ENCODE data around the gene DAND5. TPM values are rescaled to one million over a fixed set of nuclear protein-coding genes. Genes with fewer than 3 reads are reported as not detected.
A peak's percentile ranks its signal among the peaks of the same experiment; 100 is the strongest.
"Not testable (repeated sequence)": the region's sequence is repeated elsewhere in the genome, so short reads cannot be mapped to it uniquely, and the experiment has no call there.

DAND5 gene
- total RNA-seq, 2 experiments from 2014 or later: 0.21 to 0.26 TPM

DNA sequence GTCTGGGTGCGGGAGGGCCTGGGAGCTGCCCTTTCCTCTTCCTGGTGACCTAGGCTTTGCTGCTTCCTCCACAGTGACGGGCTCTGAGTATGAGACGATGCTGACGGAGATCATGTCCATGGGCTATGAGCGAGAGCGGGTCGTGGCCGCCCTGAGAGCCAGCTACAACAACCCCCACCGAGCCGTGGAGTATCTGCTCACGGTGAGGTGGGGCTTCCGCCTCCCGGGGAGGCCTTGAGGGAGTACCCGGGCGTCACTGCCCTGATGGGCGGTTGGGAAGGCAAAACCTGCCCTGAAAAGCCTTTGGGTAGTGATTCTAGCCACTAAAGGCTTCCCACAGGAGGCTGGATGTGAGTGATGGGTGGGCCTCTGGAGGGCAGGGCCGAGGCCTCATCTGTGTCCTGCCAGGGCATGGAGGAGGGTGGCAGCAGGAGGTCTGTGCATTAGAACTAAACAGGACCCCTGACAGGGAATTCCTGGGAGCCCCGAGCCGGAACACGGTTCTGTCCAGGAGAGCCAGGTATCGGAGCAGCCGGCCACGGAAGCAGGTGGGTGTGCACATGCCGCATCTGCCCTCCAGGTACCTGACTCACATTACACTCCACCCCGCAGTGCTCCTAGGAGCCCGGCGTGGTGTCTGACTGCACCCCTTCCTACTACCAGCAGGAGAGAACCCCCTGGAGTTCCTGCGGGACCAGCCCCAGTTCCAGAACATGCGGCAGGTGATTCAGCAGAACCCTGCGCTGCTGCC is 20.6 kb upstream of the DAND5 start:
- no peaks in the 10 kb centered on the region for H3K9me3 Mint-ChIP-seq (ENCODE audit: low read depth)
- H3K36me3 Mint-ChIP-seq: peaks cover 59% of the 10 kb centered on the region
- no peak overlapping the region for H3K4me3 Mint-ChIP-seq
- no peak overlapping the region for H3K27ac Mint-ChIP-seq
- CTCF ChIA-PET: interaction anchor here (1.1 to 2.3 kb wide), 3 partner anchors 8 to 17 kb away, joined by 3 to 13 read pairs (median 5); partner anchors contain the start of gene GADD45GIP1
- DNase-seq (no peak), ATAC-seq (no peak)
- no peaks in the 10 kb centered on the region for H3K27me3 Mint-ChIP-seq
- H3K4me1 Mint-ChIP-seq: peaks cover 53% of the 10 kb centered on the region

GRCh38 chr19:12949363-12950283 is 19.8 kb upstream of the DAND5 start:
- no peak for ATAC-seq

GRCh38 chr19:12952050-12952449 is 17.3 kb upstream of the DAND5 start:
- H3K27me3 Mint-ChIP-seq; H3K27ac Mint-ChIP-seq; H3K4me3 Mint-ChIP-seq; CTCF ChIA-PET; ATAC-seq; DNase-seq; H3K9me3 Mint-ChIP-seq (ENCODE audit: low read depth): not testable (repeated sequence)
- H3K36me3 Mint-ChIP-seq: peaks cover 43% of the 10 kb centered on the region
- H3K4me1 Mint-ChIP-seq: peaks cover 58% of the 10 kb centered on the region

More at GRCh38 chr19:12949363-12950283, 19.8 kb upstream of the DAND5 start:
- CTCF ChIA-PET: interaction anchor here (0.7 to 2.3 kb wide), 3 partner anchors 16 to 112 kb away, joined by 3 to 13 read pairs (median 3); no protein-coding TSS in a partner anchor
- H3K4me1 Mint-ChIP-seq: peaks cover 55% of the 10 kb centered on the region
- peaks cover 56% of the 10 kb centered on the region for H3K36me3 Mint-ChIP-seq
- no peak overlapping the region for H3K4me3 Mint-ChIP-seq
- peak overlapping the region; percentile 74 for H3K27ac Mint-ChIP-seq
- no peaks in the 10 kb centered on the region for H3K27me3 Mint-ChIP-seq
- DNase-seq: no peak
- no peaks in the 10 kb centered on the region for H3K9me3 Mint-ChIP-seq (ENCODE audit: low read depth)

- CTCF ChIA-PET: interaction anchor here (2.2 to 5.2 kb wide), 2 partner anchors 12 to 70 kb away, joined by 9 to 56 read pairs; partner anchors contain the start of gene DNASE2
- Mint-ChIP-seq H3K9me3 (ENCODE audit: low read depth) (no peaks in the 10 kb centered on the region), H3K4me1 (peaks cover 55% of the 10 kb centered on the region), H3K27ac (peak overlapping the region; percentile 19), H3K36me3 (peaks cover 42% of the 10 kb centered on the region), H3K4me3 (no peak overlapping the region), H3K27me3 (no peaks in the 10 kb centered on the region)
- ATAC-seq (no peak), DNase-seq (no peak)
These were observed 16.8 kb upstream of the DAND5 start for GRCh38 chr19:12952488-12953137.

GRCh38 chr19:12953138-12953798 is 16.1 kb upstream of the DAND5 start:
- no peaks in the 10 kb centered on the region for H3K27me3 Mint-ChIP-seq

DNA sequence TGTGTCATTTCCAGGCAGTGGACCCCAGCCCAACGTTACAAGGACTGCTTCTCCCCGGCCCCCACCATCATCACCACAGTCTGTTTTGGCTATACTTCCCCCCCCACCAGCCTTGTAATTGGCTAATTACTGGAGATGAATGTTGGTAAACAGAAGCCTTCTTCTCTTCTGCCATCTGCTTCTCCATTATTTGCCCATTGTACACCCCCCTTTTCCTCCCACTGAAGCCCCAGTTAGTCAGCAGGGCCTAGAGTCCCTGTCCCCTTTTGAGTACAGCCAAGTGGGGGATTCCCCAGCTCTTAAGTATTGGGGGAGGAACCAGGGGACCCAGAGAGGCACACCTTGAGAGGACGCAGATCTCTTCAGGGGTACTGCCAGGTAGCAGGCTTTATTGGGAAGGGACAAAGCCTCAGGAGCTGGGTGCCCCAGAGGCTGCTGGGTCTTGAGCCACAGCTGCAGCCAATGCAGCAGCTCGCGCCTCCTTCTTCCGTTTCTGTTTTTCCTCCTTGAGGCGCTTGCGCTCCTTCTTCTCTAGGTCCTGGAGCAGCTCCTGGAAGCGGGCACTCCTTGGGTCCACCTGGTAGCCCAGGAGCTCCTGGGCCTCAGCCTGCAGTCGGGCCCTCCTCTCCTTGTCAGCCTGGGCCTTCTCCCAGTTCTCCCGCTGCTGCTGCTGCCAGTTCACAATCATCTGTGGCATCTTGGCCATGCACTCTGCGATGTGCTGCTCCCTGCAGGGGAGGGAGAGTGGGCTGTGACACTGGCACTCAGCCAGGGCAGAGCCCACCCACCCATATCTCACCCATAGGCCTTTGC is 15.4 kb upstream of the DAND5 start:
- CTCF ChIA-PET: interaction anchor here (1.0 to 5.2 kb wide), 3 partner anchors 11 to 72 kb away, joined by 3 to 56 read pairs (median 9); partner anchors contain the start of gene DNASE2
- no peak for ATAC-seq
- Mint-ChIP-seq H3K4me1 (peaks cover 52% of the 10 kb centered on the region), H3K4me3 (no peak overlapping the region), H3K36me3 (peaks cover 34% of the 10 kb centered on the region), H3K27me3 (no peaks in the 10 kb centered on the region), H3K9me3 (ENCODE audit: low read depth) (no peaks in the 10 kb centered on the region), H3K27ac (peak overlapping the region; percentile 52)
- no peak for DNase-seq

More at GRCh38 chr19:12953138-12953798, 16.1 kb upstream of the DAND5 start:
- H3K27ac Mint-ChIP-seq: no peak overlapping the region
- H3K36me3 Mint-ChIP-seq: peaks cover 37% of the 10 kb centered on the region
- ATAC-seq (no peak), DNase-seq (no peak)
- CTCF ChIA-PET: interaction anchor here (2.2 to 5.2 kb wide), 2 partner anchors 12 to 71 kb away, joined by 9 to 56 read pairs; partner anchors contain the start of gene DNASE2
- H3K9me3 Mint-ChIP-seq (ENCODE audit: low read depth): no peaks in the 10 kb centered on the region
- peaks cover 54% of the 10 kb centered on the region for H3K4me1 Mint-ChIP-seq
- no peak overlapping the region for H3K4me3 Mint-ChIP-seq

- Mint-ChIP-seq H3K27me3 (no peaks in the 10 kb centered on the region), H3K9me3 (ENCODE audit: low read depth) (no peaks in the 10 kb centered on the region), H3K4me3 (no peak overlapping the region), H3K27ac (peak overlapping the region; percentile 52), H3K36me3 (peaks cover 29% of the 10 kb centered on the region), H3K4me1 (peaks cover 52% of the 10 kb centered on the region)
- ATAC-seq (no peak), DNase-seq (no peak)
- CTCF ChIA-PET: interaction anchor here (1.0 to 5.2 kb wide), 3 partner anchors 10 to 72 kb away, joined by 3 to 56 read pairs (median 9); partner anchors contain the start of gene DNASE2
These were observed 14.8 kb upstream of the DAND5 start for GRCh38 chr19:12954612-12954962.

GRCh38 chr19:12955575-12955974 is 13.8 kb upstream of the DAND5 start:
- H3K4me3 Mint-ChIP-seq: peak overlapping the region; percentile 90
- not testable (repeated sequence) for H3K27me3 Mint-ChIP-seq; DNase-seq; H3K9me3 Mint-ChIP-seq (ENCODE audit: low read depth); ATAC-seq
- H3K36me3 Mint-ChIP-seq: peaks cover 21% of the 10 kb centered on the region
- H3K27ac Mint-ChIP-seq: peak overlapping the region; percentile 87
- H3K4me1 Mint-ChIP-seq: peaks cover 45% of the 10 kb centered on the region
- CTCF ChIA-PET: interaction anchor here (1.6 to 5.2 kb wide), 2 partner anchors 9 to 70 kb away, joined by 9 to 56 read pairs; no protein-coding TSS in a partner anchor

- ATAC-seq (no peak), DNase-seq (no peak)
- no peaks in the 10 kb centered on the region for H3K9me3 Mint-ChIP-seq (ENCODE audit: low read depth)
- H3K27ac Mint-ChIP-seq: peak overlapping the region; percentile 87
- peaks cover 16% of the 10 kb centered on the region for H3K36me3 Mint-ChIP-seq
- CTCF ChIA-PET: interaction anchor here (0.9 to 5.2 kb wide), 5 partner anchors 9 to 71 kb away, joined by 3 to 56 read pairs (median 3); no protein-coding TSS in a partner anchor
- H3K4me3 Mint-ChIP-seq: peak overlapping the region; percentile 90
- no peaks in the 10 kb centered on the region for H3K27me3 Mint-ChIP-seq
- H3K4me1 Mint-ChIP-seq: peaks cover 41% of the 10 kb centered on the region
These were observed 13.4 kb upstream of the DAND5 start for GRCh38 chr19:12955996-12956395.

- no peaks in the 10 kb centered on the region for H3K9me3 Mint-ChIP-seq (ENCODE audit: low read depth)
- H3K27ac Mint-ChIP-seq: peak within 1 kb of the TSS; percentile 94
- CTCF ChIA-PET: interaction anchor here (0.9 to 5.2 kb wide), 6 partner anchors 8 to 72 kb away, joined by 3 to 56 read pairs (median 3); no protein-coding TSS in a partner anchor
- ATAC-seq (peak; percentile 99), DNase-seq (peak; percentile 88)
- peaks cover 38% of the 10 kb centered on the region for H3K4me1 Mint-ChIP-seq
- peak within 1 kb of the TSS; percentile 90 for H3K4me3 Mint-ChIP-seq
- no peaks in the 10 kb centered on the region for H3K27me3 Mint-ChIP-seq
- H3K36me3 Mint-ChIP-seq: peaks cover 11% of the 10 kb centered on the region
These were observed 12.7 kb upstream of the DAND5 start, which contains the start of gene GADD45GIP1 for GRCh38 chr19:12956446-12957388. TSS of gene GADD45GIP1 (minus strand) at chr19:12957223. CDS start at chr19:12957212, 11 bp downstream.
